Duodenal mucosa (tissue), 2 donors: ENCODE data around the gene PRODH2.
"Not testable (repeated sequence)": the region's sequence is repeated elsewhere in the genome, so short reads cannot be mapped to it uniquely, and the experiment has no call there.

Experiments
- H3K27ac ChIP-seq: one replicate; pipeline ENCODE4 v1.7.0; 2013; ENCODE audit warnings: low read depth, low read length
- H3K27me3 ChIP-seq, 2 donors: one replicate each; pipeline ENCODE4 v1.7.0; 2013; ENCODE audit warnings: low read length in 2 of 2, control low read depth in 1 of 2; ENCODE audit not compliant: insufficient read depth in 2 of 2, control insufficient read depth in 1 of 2
- H3K36me3 ChIP-seq, 2 donors: one replicate each; pipeline ENCODE4 v1.7.0; 2013; ENCODE audit warnings: low read length in 2 of 2, control low read depth in 1 of 2; ENCODE audit not compliant: insufficient read depth in 2 of 2, control insufficient read depth in 1 of 2
- H3K4me1 ChIP-seq, 2 donors: one replicate each; pipeline ENCODE4 v1.7.0; 2013; ENCODE audit warnings: low read length in 2 of 2, control low read depth in 1 of 2; ENCODE audit not compliant: insufficient read depth in 2 of 2, control insufficient read depth in 1 of 2
- H3K4me3 ChIP-seq, 2 donors: one replicate each; pipeline ENCODE4 v1.7.0; 2013; ENCODE audit warnings: low read length in 2 of 2, low read depth in 1 of 2
- H3K9ac ChIP-seq, 2 donors: one replicate each; pipeline ENCODE4 v1.7.0; 2013; ENCODE audit warnings: low read length in 2 of 2, low read depth in 1 of 2
- H3K9me3 ChIP-seq, 2 donors: one replicate each; pipeline ENCODE4 v1.7.0; 2013; ENCODE audit warnings: low read length in 2 of 2, control low read depth in 1 of 2; ENCODE audit not compliant: control insufficient read depth in 1 of 2

PRODH2 gene

DNA sequence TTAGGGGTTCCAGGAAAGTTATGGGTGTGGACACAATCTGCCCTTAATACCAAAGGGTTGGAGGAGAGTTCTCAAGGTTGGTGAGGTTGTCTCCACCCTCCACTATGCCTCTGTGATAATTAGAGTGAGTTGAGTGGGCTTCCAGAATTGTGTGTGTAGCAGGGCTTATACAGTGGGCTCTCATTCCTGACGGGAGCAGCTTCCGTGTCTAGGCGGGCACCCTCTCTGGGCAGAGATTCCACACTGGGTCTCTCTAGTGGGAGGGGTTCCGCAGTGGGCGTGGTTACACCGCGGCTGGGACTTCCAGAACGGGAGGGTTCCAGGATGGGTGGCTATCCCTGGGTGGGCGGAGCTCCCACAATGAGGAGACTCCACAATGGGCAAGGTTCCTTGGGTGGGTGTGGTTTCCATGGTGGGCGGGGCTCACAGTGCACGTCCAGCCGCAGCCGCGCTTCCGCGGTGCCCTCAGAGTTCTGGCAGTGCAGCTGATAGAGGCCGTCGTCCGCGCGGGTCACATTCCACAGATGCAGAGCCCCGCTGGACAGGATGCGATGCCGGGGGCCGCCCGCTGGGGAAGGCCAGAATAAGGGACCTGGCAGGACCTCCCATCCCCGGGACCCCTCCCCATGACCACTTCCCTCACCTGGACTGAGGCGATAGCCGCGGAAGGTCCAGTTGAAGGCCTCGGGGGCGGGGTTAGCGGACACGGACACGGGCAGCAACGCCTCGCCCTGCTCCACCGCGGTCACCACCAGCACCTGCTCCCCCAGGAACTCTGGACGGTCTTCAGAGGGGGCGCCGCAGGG, 31.2 kb upstream of the PRODH2 start:
- Histone ChIP-seq H3K27ac (no peak overlapping the region), H3K27me3 (peaks cover 27 to 34% of the 10 kb centered on the region in 2 donors), H3K9me3 (peaks cover 0 to 4% of the 10 kb centered on the region in 2 donors), H3K4me1 (peaks cover 14% of the 10 kb centered on the region in 2 donors), H3K36me3 (no peaks in the 10 kb centered on the region), H3K4me3 (no peak overlapping the region), H3K9ac (no peak overlapping the region)

DNA sequence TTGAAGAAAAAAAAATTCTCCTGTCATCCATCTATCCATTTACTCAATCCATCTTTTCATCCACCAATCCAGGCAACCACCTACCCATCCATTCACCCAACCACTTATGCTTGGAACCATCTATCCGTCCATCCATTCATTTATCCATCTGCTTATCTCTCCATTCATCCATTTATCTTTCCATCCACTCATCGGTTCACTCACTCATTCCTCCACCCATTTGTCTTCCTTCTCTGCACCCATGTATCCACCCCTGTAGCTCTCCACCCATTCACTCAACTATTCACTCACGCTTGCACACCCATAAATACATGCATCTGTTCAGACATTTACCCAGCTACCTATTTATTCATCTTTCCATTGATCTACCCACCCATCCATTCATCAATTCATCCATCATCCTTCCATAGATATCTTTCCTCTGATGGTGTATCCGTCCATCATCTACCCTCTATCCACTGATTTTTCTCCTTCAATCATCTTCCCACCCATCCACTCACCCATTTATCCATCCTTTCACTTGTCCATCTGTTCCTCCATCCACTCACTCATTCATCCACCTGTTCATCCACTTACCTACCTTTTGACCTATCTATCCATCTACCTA, 30.1 kb upstream of the PRODH2 start:
- no peak overlapping the region for H3K27ac ChIP-seq
- no peak overlapping the region for H3K9ac ChIP-seq
- H3K9me3 ChIP-seq = peaks cover 0 to 4% of the 10 kb centered on the region in 2 donors
- no peak overlapping the region for H3K4me3 ChIP-seq
- no peaks in the 10 kb centered on the region for H3K36me3 ChIP-seq
- peaks cover 14% of the 10 kb centered on the region in 2 donors for H3K4me1 ChIP-seq
- H3K27me3 ChIP-seq = peaks cover 25 to 28% of the 10 kb centered on the region in 2 donors

DNA sequence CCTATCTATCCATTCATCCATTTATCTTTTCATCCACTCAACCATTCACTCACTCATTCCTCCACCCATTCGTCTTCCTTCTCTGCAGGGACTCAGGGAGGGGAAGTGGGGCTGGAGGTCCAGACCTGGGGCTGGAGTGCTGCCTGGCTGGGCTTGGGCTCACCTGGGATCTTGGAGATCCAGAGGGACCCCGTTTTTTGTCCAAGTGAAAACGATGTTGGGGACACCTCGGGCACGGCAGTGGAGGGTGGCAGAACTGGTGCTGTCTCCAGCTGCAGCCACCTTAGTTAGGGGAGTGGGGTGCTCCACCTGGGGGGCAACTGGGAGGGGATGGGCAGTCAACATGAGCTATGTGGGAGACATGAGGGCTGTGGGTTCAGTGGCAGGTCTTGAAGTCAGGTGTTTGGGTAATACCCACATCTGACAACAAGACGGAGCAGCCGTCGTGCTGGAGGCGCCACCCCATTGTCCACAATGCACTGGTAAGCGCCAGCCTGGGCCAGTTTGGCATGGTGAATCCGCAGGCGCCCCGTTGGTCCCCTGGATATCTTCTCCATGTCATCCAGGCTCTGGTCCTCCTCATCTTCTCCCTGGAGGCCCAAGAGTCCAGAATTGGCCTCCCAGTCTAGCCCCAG, 29.4 kb upstream of the PRODH2 start:
- no peak overlapping the region for H3K27ac ChIP-seq
- H3K9me3 ChIP-seq = peaks cover 0 to 4% of the 10 kb centered on the region in 2 donors
- no peak overlapping the region for H3K9ac ChIP-seq
- H3K27me3 ChIP-seq = peaks cover 25 to 28% of the 10 kb centered on the region in 2 donors
- no peaks in the 10 kb centered on the region for H3K36me3 ChIP-seq
- H3K4me1 ChIP-seq = peaks cover 14% of the 10 kb centered on the region in 2 donors
- H3K4me3 ChIP-seq = no peak overlapping the region

DNA sequence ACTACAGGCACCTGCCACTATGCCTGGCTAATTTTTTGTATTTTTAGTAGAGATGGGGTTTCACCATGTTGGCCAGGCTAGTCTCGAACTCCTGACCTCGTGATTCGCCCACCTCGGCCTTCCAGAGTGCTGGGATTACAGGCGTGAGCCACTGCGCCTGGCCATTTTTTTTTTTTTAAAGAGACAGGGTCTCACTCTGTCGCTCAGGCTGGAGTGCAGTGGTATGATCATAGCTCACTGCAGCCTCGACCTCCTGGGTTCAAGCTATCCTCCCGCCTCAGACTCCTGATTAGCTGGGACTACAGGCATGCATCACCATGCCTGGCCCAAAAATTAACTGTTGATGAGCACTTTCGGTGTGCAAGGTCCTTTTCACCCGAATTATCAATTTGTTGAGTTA, 23.5 kb upstream of the PRODH2 start:
- H3K4me1 ChIP-seq, H3K27ac ChIP-seq, H3K9ac ChIP-seq, H3K27me3 ChIP-seq, H3K36me3 ChIP-seq, H3K9me3 ChIP-seq, H3K4me3 ChIP-seq: not testable (repeated sequence)

DNA sequence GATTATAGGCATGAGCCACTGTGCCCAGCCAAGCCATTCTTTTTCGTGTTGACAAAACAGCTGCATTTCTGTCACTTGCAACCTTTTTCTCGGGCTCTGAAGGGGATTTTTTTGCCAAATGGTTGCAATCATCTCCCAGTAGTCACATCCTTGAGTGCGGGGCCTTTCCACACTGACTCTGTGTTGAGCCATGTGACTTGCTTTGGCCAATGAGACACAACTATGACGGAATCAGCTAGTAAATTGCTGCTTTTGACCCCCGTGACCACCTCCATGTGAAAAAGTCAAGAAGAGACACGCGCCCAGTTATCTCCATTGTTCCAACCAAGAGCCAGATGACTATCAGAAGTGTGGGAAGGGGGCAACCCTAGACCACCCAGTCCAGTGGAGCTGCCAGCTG, 21.3 kb upstream of the PRODH2 start:
- Histone ChIP-seq H3K36me3 (no peaks in the 10 kb centered on the region), H3K27me3 (peaks cover 0 to 9% of the 10 kb centered on the region in 2 donors), H3K4me1 (no peaks in the 10 kb centered on the region), H3K4me3 (no peak overlapping the region), H3K27ac (no peak overlapping the region), H3K9me3 (peaks cover 0 to under 1% of the 10 kb centered on the region in 2 donors), H3K9ac (no peak overlapping the region)

DNA sequence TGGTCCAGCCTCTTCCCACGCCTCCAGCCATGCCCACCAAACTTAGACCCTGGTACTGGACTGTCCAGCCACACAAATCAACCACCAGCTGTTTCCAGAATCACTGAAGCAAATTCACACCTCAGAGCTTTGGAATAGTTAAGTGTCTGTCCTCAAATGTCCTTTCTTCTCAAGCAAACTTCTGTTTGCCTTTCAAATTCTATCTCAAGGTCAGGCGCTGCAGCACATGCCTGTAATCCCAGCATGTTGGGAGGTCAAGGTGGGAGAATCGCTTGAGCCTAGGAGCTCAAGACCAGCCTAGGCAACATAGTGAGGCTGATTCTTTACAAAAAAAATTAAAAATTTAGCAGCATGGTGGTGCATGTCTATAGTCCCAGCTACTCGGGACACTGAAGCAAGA, 19.4 kb upstream of the PRODH2 start:
- H3K9ac ChIP-seq = no peak overlapping the region
- no peak overlapping the region for H3K4me3 ChIP-seq
- H3K27me3 ChIP-seq = peaks cover 0 to 9% of the 10 kb centered on the region in 2 donors
- no peaks in the 10 kb centered on the region for H3K4me1 ChIP-seq
- no peaks in the 10 kb centered on the region for H3K36me3 ChIP-seq
- H3K27ac ChIP-seq = no peak overlapping the region
- no peaks in the 10 kb centered on the region for H3K9me3 ChIP-seq

DNA sequence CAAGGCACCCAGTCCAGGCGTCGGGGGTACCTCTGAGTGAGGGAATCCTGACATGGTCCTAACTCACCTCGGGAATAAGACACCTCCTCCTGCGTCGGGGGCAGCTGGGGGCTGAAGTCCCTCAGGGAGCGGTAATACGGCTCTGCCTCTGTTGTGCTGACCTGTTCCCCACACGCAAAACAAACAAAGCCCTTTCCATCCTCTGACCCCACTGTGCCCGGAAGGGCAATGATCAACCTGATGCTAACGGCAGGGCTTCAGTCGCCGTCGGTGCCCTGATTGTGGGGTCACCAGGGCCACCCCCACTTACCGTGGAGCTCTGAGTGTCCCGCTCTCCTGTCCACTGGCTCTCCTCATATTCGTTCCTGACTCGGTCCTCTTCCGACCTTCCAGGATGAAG, 18.3 kb upstream of the PRODH2 start:
- Histone ChIP-seq H3K27me3 (peaks cover 0 to 9% of the 10 kb centered on the region in 2 donors), H3K9ac (no peak overlapping the region), H3K9me3 (no peaks in the 10 kb centered on the region), H3K4me1 (no peaks in the 10 kb centered on the region), H3K27ac (no peak overlapping the region), H3K36me3 (no peaks in the 10 kb centered on the region), H3K4me3 (no peak overlapping the region)

DNA sequence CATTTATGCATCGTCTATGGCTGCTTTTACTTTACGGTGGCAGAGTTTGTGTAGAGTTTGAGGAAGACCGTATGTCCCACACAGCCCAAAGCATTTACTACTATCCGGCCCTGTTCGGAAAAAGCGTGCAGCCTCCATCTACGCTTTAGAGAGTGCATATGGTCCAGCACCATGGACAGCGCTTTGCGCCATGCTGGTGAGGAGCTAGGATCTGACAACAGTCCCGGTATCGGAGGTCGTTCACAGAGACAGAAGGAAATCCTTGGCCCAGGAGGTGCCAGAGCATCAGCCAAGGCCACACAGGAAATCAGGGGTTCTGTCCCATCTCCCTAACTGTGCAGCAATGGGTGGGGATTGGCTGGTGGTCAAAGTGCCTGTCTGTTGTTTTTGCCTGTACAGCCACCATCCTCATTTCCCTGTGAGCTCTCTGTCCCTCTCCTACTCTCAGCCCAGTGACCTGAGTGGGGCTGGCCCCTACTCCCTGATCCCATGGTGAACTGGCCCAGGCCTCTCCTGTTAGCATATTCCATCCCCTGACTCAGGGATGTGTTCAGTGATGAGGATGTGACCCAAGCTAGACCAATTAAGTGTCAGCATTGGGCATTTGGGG, 16.2 kb upstream of the PRODH2 start:
- Histone ChIP-seq H3K36me3 (no peaks in the 10 kb centered on the region), H3K27ac (no peak overlapping the region), H3K27me3 (peaks cover 0 to 7% of the 10 kb centered on the region in 2 donors), H3K4me3 (no peak overlapping the region), H3K4me1 (no peaks in the 10 kb centered on the region), H3K9ac (no peak overlapping the region), H3K9me3 (no peaks in the 10 kb centered on the region)

DNA sequence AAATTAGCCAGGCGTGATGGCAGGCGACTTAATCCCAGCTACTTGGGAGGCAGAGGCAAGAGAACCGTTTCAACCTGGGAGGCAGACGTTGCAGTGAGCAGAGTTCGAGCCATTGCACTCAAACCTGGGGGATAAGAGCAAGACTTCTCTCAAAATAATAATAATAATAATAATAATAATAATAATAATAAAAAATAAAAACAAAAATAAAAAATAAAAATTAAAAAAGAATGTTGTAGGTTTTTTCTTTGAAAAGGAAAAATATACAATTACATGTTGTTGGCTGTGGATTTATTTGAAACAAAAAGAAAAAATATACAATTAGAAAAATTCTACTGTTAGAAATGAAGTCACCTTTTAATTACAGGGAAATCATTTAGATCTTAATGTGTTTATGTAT, 11.5 kb upstream of the PRODH2 start:
- Histone ChIP-seq H3K9me3 (no peaks in the 10 kb centered on the region), H3K36me3 (no peaks in the 10 kb centered on the region), H3K9ac (no peak overlapping the region), H3K27ac (no peak overlapping the region), H3K4me1 (no peaks in the 10 kb centered on the region), H3K27me3 (no peaks in the 10 kb centered on the region), H3K4me3 (no peak overlapping the region)

DNA sequence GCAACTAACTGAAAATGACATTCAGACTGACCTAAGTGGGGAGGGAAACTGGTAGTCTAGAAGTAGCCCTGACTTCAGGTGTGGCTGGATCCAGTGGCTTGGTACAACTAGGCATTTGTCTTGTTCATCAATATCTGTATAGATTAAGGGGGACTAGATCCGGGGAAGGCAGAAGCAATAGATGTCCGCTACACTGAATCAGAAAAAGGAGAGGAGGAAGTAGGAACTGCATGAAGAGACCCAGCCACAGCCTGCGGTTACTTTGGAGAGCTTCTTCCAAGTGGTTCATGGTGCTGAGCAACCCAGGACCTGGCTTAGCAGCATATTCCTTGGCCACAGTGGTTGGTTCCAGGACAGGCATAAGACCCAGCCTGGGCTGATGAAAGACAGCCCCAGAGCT, 9.9 kb upstream of the PRODH2 start:
- Histone ChIP-seq H3K4me3 (no peak overlapping the region), H3K27me3 (peaks cover 0 to 7% of the 10 kb centered on the region in 2 donors), H3K9ac (no peak overlapping the region), H3K36me3 (no peaks in the 10 kb centered on the region), H3K4me1 (no peaks in the 10 kb centered on the region), H3K27ac (no peak overlapping the region), H3K9me3 (no peaks in the 10 kb centered on the region)
